GM04503 (cell line): ENCODE measurements around the gene CAPN15.

ENCODE experiments used
- DNase-seq: peaks from one replicate; pipeline ENCODE4 v3.0.0-alpha.2; 2012; ENCODE audit warnings: low read depth

The CAPN15 gene

GRCh38 chr16:525520-526180, 1.9 kb upstream of the CAPN15 start:
- peak; percentile 55 for DNase-seq

- peak; percentile 4 for DNase-seq
Observed at GRCh38 chr16:526181-527014, 1.1 kb upstream of the CAPN15 start.

- peak; percentile 37 for DNase-seq
Observed at GRCh38 chr16:528111-529011, 849 bp downstream of the CAPN15 start.

GRCh38 chr16:529012-529575, 1.6 kb downstream of the CAPN15 start:
- DNase-seq, result no peak

GRCh38 chr16:530111-530817, 2.8 kb downstream of the CAPN15 start:
- DNase-seq, result no peak

- no peak for DNase-seq
Observed at GRCh38 chr16:531494-532125, 4.1 kb downstream of the CAPN15 start.

- DNase-seq, result no peak
Observed at GRCh38 chr16:533391-534123, 6.0 kb downstream of the CAPN15 start.

GRCh38 chr16:534135-534534, 6.6 kb downstream of the CAPN15 start:
- DNase-seq, result no peak

GRCh38 chr16:534856-535445, 7.4 kb downstream of the CAPN15 start:
- DNase-seq, result no peak

- DNase-seq, result no peak
Observed at GRCh38 chr16:535446-536405, 8.2 kb downstream of the CAPN15 start.

GRCh38 chr16:536746-537145, 9.2 kb downstream of the CAPN15 start:
- DNase-seq, result no peak

- DNase-seq, result no peak
Observed at GRCh38 chr16:537415-538335, 10.2 kb downstream of the CAPN15 start.

- DNase-seq, result no peak
Observed at GRCh38 chr16:539901-540530, 12.5 kb downstream of the CAPN15 start.

GRCh38 chr16:540645-541340, 13.3 kb downstream of the CAPN15 start:
- DNase-seq, result no peak

GRCh38 chr16:543301-544164, 16.0 kb downstream of the CAPN15 start:
- DNase-seq, result no peak

- no peak for DNase-seq
Observed at GRCh38 chr16:544517-544916, 17.0 kb downstream of the CAPN15 start.
